IMR-90 (cell line): ENCODE measurements around the gene UGT1A1. TPM values are rescaled to one million over a fixed set of nuclear protein-coding genes. Genes with fewer than 3 reads are reported as not detected.

Experiments
- ATAC-seq: fragments of 200-7000 bp; cut with Tn5 transposase; 2 replicates; pipeline ENCODE4 v1.9.1; 2020; ENCODE audit warnings: low read depth, mild to moderate bottlenecking, moderate library complexity
- BruUV-seq: library from RNA; stranded (reverse); fragments of 400-500 nt; replicated peaks from 2 replicates; lab custom pipeline; 2021; lab: Mats Ljungman, UMichigan
- CTCF ChIA-PET: fragments of 300-600 bp; formaldehyde crosslinking; extraction: SDS; loops from one replicate; lab custom pipeline; 2021; ENCODE audit warnings: antibody characterized with exemption; lab: Yijun Ruan, JAX
- POLR2A ChIA-PET: fragments of 300-600 bp; sonication (Branson Sonifier 250); formaldehyde crosslinking; loops from one replicate; lab custom pipeline; 2022; ENCODE audit warnings: antibody characterized with exemption; ENCODE audit not compliant: unreplicated experiment; lab: Charles Lee
- DNase-seq: peaks from one replicate; pipeline ENCODE4 v3.0.0; 2013
- H2AFZ ChIP-seq: replicated peaks from 2 replicates; pipeline ENCODE3; 2013; ENCODE audit warnings: low read length, mild to moderate bottlenecking; ENCODE audit not compliant: poor library complexity
- H2AK5ac ChIP-seq: 2 replicates; pipeline ENCODE4 v1.6.1; 2013; ENCODE audit warnings: low read depth, low read length, inconsistent platforms
- H2AK9ac ChIP-seq: replicated peaks from 2 replicates; pipeline ENCODE3; 2013; ENCODE audit warnings: mild to moderate bottlenecking, low read depth, low read length, moderate library complexity; ENCODE audit not compliant: poor library complexity
- H2BK120ac ChIP-seq: 2 replicates; pipeline ENCODE4 v1.6.1; 2013; ENCODE audit warnings: low read depth, low read length, inconsistent platforms
- H2BK15ac ChIP-seq: 3 replicates; pipeline ENCODE4 v1.6.1; 2013; ENCODE audit warnings: low read depth, low read length, inconsistent platforms
- H2BK20ac ChIP-seq: 2 replicates; pipeline ENCODE4 v1.6.1; 2013; ENCODE audit warnings: low read depth, mild to moderate bottlenecking, inconsistent platforms, low read length, moderate library complexity
- H2BK5ac ChIP-seq: 2 replicates; pipeline ENCODE4 v1.6.1; 2013; ENCODE audit warnings: mild to moderate bottlenecking, low read depth, low read length, inconsistent platforms; ENCODE audit not compliant: poor library complexity, severe bottlenecking
- H3K14ac ChIP-seq: replicated peaks from 2 replicates; pipeline ENCODE4 v1.6.1; 2013; ENCODE audit warnings: low read depth, low read length, inconsistent platforms
- H3K18ac ChIP-seq: 2 replicates; pipeline ENCODE4 v1.6.1; 2013; ENCODE audit warnings: low read depth, low read length, control low read depth
- H3K23ac ChIP-seq: 2 replicates; pipeline ENCODE4 v1.6.1; 2013; ENCODE audit warnings: low read depth, low read length, inconsistent platforms
- H3K27ac ChIP-seq: 2 replicates; pipeline ENCODE4 v1.5.1; 2013; ENCODE audit warnings: mild to moderate bottlenecking, control low read depth, low read length; ENCODE audit not compliant: insufficient read depth
- H3K27me3 ChIP-seq: 2 replicates; pipeline ENCODE4 v1.6.1; 2013; ENCODE audit warnings: low read length; ENCODE audit not compliant: control insufficient read depth, insufficient read depth
- H3K36me3 ChIP-seq: 2 replicates; pipeline ENCODE4 v1.6.1; 2013; ENCODE audit warnings: low read length, mixed read lengths; ENCODE audit not compliant: control insufficient read depth, insufficient read depth
- H3K4ac ChIP-seq: 2 replicates; pipeline ENCODE4 v1.6.1; 2013; ENCODE audit warnings: low read depth, low read length, inconsistent platforms
- H3K4me1 ChIP-seq: 2 replicates; pipeline ENCODE4 v1.6.1; 2013; ENCODE audit warnings: low read length, mixed read lengths; ENCODE audit not compliant: control insufficient read depth, insufficient read depth
- H3K4me2 ChIP-seq: 2 replicates; pipeline ENCODE4 v1.6.1; 2013; ENCODE audit warnings: low read depth, mild to moderate bottlenecking, control low read depth, low read length, moderate library complexity
- H3K4me3 ChIP-seq: 2 replicates; pipeline ENCODE4 v1.5.1; 2013; ENCODE audit warnings: low read depth, mild to moderate bottlenecking, control low read depth, low read length, moderate library complexity; ENCODE audit not compliant: insufficient read depth
- H3K56ac ChIP-seq: 2 replicates; pipeline ENCODE4 v1.6.1; 2013; ENCODE audit warnings: low read length, inconsistent platforms; ENCODE audit not compliant: insufficient read depth; ENCODE audit errors: extremely low read depth
- H3K79me1 ChIP-seq, 2 experiments: 2 replicates each; pipeline ENCODE4 v1.6.1; 2013; ENCODE audit warnings: low read length in 2 of 2, inconsistent platforms in 1 of 2, low read depth in 1 of 2
- H3K9ac ChIP-seq: 2 replicates; pipeline ENCODE4 v1.6.1; 2013; ENCODE audit warnings: low read depth, low read length, control low read depth
- H3K9me1 ChIP-seq: 2 replicates; pipeline ENCODE4 v1.6.1; 2013; ENCODE audit warnings: low read length, inconsistent platforms; ENCODE audit not compliant: insufficient read depth
- H3K9me3 ChIP-seq: 2 replicates; pipeline ENCODE4 v1.6.1; 2013; ENCODE audit warnings: low read length; ENCODE audit not compliant: control insufficient read depth, insufficient read depth
- H4K20me1 ChIP-seq: 2 replicates; pipeline ENCODE4 v1.6.1; 2013; ENCODE audit warnings: low read length, inconsistent platforms; ENCODE audit not compliant: insufficient read depth
- H4K5ac ChIP-seq: 2 replicates; pipeline ENCODE4 v1.6.1; 2013; ENCODE audit warnings: mild to moderate bottlenecking, low read depth, low read length, control low read depth
- H4K8ac ChIP-seq, 2 experiments: 2 replicates each; pipeline ENCODE4 v1.6.1; 2013; ENCODE audit warnings: low read depth in 2 of 2, low read length in 2 of 2, control low read depth in 1 of 2, inconsistent platforms in 1 of 2
- H4K91ac ChIP-seq: 2 replicates; pipeline ENCODE4 v1.6.1; 2013; ENCODE audit warnings: low read depth, low read length, inconsistent platforms; ENCODE audit not compliant: insufficient read depth
- BHLHE40 ChIP-seq: fragments of 150-350 bp; IDR thresholded peaks from 2 replicates; pipeline ENCODE4 v1.6.1; 2016; ENCODE audit warnings: mild to moderate bottlenecking, low read depth, low read length
- CEBPB ChIP-seq: IDR thresholded peaks from 2 replicates; pipeline ENCODE4 v1.6.1; 2012; ENCODE audit warnings: low read depth, low read length, improper control_type of control experiment
- CHD1 ChIP-seq: IDR thresholded peaks from 2 replicates; pipeline ENCODE4 v1.6.1; 2012; ENCODE audit warnings: low read depth, low read length, improper control_type of control experiment
- CTCF ChIP-seq: conservative IDR thresholded peaks from 2 replicates; pipeline ENCODE4 v1.5.1; 2012; ENCODE audit warnings: mild to moderate bottlenecking, low read depth, low read length, improper control_type of control experiment
- ELK1 ChIP-seq: fragments of 150-350 bp; IDR thresholded peaks from 2 replicates; pipeline ENCODE4 v1.6.1; 2016; ENCODE audit warnings: low read depth, mild to moderate bottlenecking, low read length, moderate library complexity, borderline replicate concordance
- FOS ChIP-seq: fragments of 150-350 bp; IDR thresholded peaks from 2 replicates; pipeline ENCODE4 v1.6.1; 2016; ENCODE audit warnings: low read depth, low read length
- MAFK ChIP-seq: IDR thresholded peaks from 2 replicates; pipeline ENCODE4 v1.6.1; 2012; ENCODE audit warnings: low read depth, low read length, improper control_type of control experiment
- MAZ ChIP-seq: IDR thresholded peaks from 2 replicates; pipeline ENCODE4 v1.6.1; 2012; ENCODE audit warnings: low read depth, mild to moderate bottlenecking, low read length, improper control_type of control experiment, moderate library complexity, borderline replicate concordance
- MXI1 ChIP-seq: IDR thresholded peaks from 2 replicates; pipeline ENCODE4 v1.6.1; 2012; ENCODE audit warnings: low read depth, mild to moderate bottlenecking, low read length, moderate library complexity, borderline replicate concordance
- NFE2L2 ChIP-seq: fragments of 150-350 bp; IDR thresholded peaks from 2 replicates; pipeline ENCODE4 v1.6.1; 2016; ENCODE audit warnings: low read depth, mild to moderate bottlenecking, low read length
- POLR2A ChIP-seq: IDR thresholded peaks from 2 replicates; pipeline ENCODE4 v1.6.1; 2012; ENCODE audit warnings: mild to moderate bottlenecking, low read depth, low read length
- RAD21 ChIP-seq: IDR thresholded peaks from 2 replicates; pipeline ENCODE4 v1.6.1; 2012; ENCODE audit warnings: low read length, improper control_type of control experiment
- RCOR1 ChIP-seq: IDR thresholded peaks from 2 replicates; pipeline ENCODE4 v1.6.1; 2012; ENCODE audit warnings: mild to moderate bottlenecking, low read length, improper control_type of control experiment; ENCODE audit not compliant: insufficient replicate concordance
- RFX5 ChIP-seq: IDR thresholded peaks from 2 replicates; pipeline ENCODE4 v1.8.0; 2012; ENCODE audit warnings: low read depth, mild to moderate bottlenecking, low read length, moderate library complexity
- SMC3 ChIP-seq: fragments of 150-350 bp; IDR thresholded peaks from 2 replicates; pipeline ENCODE4 v1.6.1; 2016; ENCODE audit warnings: low read depth, mild to moderate bottlenecking, antibody characterized with exemption, low read length, moderate library complexity
- USF2 ChIP-seq: fragments of 150-350 bp; IDR thresholded peaks from 2 replicates; pipeline ENCODE4 v1.6.1; 2017; ENCODE audit warnings: mild to moderate bottlenecking, antibody characterized with exemption, low read length, low read depth
- WGBS, 2 experiments: methylation state at CpG; one replicate each; pipeline versions ENCODE4 v1.1.5 to v1.1.7; 2013; ENCODE audit warnings: missing lambda C conversion rate in 2 of 2; ENCODE audit not compliant: insufficient read length in 1 of 2; ENCODE audit errors: extremely low coverage in 2 of 2; 5-methylcytosine and 5-hydroxymethylcytosine counted together
- dilution Hi-C: fragments of 300-500 bp; cut with HindIII; formaldehyde crosslinking; loops from one replicate; pipeline ENCODE4 v1.14.3; 2018; ENCODE audit warnings: low sequenced_read_pairs; ENCODE audit not compliant: unreplicated experiment
- in situ Hi-C: fragments of 300-500 bp; cut with MboI; formaldehyde crosslinking; loops from 3 replicates; pipeline ENCODE4 v1.14.3; 2019; ENCODE audit warnings: low sequenced_read_pairs, inconsistent platforms, mixed read lengths
- intact Hi-C: fragments of 100-400 bp; cut with micrococcal nuclease; formaldehyde crosslinking; loops from 2 replicates; pipeline ENCODE4 v1.10.0; 2022
- polyA plus RNA-seq, 3 experiments: library from polyadenylated mRNA; depleted of rRNA; stranded (reverse); fragments of >200 nt; gene quantifications; 2 replicates each; pipeline ENCODE4 v1.2.3, GENCODE V29; 2012; ENCODE audit warnings: low replicate concordance in 1 of 3
- total RNA-seq: library from RNA; depleted of rRNA; stranded (reverse); fragments of >200 nt; gene quantifications from 2 replicates; pipeline ENCODE4 v1.2.3, GENCODE V29; 2012

UGT1A1 gene
- total and polyA plus RNA-seq, 2 of the 4 experiments (the other 2 are of a cell fraction), result not detected

GRCh38 chr2:233820774-233821105 lies 60.7 kb downstream of the UGT1A1 start:
- no peak overlapping the region for H3K4ac ChIP-seq
- 83% methylated on average over 2 of the region's 6 CpGs; no CpG with 5 or more reads in 1 of the 2 experiments for WGBS, 2 experiments
- intact Hi-C loops (no loop called here), dilution Hi-C loops (no loop called here), in situ Hi-C loops (no loop called here)
- TF ChIP-seq RFX5 (no peak), MXI1 (no peak), MAFK (no peak), FOS (no peak), SMC3 (no peak), POLR2A (no peak), RAD21 (no peak), RCOR1 (no peak), CEBPB (no peak), CTCF (no peak), USF2 (no peak), ELK1 (no peak), CHD1 (no peak), BHLHE40 (no peak), NFE2L2 (no peak), MAZ (no peak)
- H3K27me3 ChIP-seq, result peaks cover 10% of the 10 kb centered on the region
- H3K9me3 ChIP-seq, result no peaks in the 10 kb centered on the region
- H4K20me1 ChIP-seq, result no peaks in the 10 kb centered on the region
- no peak overlapping the region for H3K56ac ChIP-seq
- no peak overlapping the region for H2AK9ac ChIP-seq
- no peak overlapping the region for H2AK5ac ChIP-seq
- H2BK120ac ChIP-seq, result no peak overlapping the region
- H3K9ac ChIP-seq, result no peak overlapping the region
- no peak overlapping the region for H2BK5ac ChIP-seq
- DNase-seq (no peak), ATAC-seq (no peak)
- H4K5ac ChIP-seq, result no peak overlapping the region
- H3K4me3 ChIP-seq, result no peak overlapping the region
- H3K36me3 ChIP-seq, result no peaks in the 10 kb centered on the region
- no peak overlapping the region for H3K23ac ChIP-seq
- H3K4me1 ChIP-seq, result no peaks in the 10 kb centered on the region
- H4K91ac ChIP-seq, result no peak overlapping the region
- H2BK15ac ChIP-seq, result no peak overlapping the region
- no peak overlapping the region for H4K8ac ChIP-seq
- BruUV-seq, result no TSS peak
- H3K79me1 ChIP-seq, result no peaks in the 10 kb centered on the region
- no peak overlapping the region for H3K4me2 ChIP-seq
- no peak overlapping the region for H2AFZ ChIP-seq
- H2BK20ac ChIP-seq, result no peak overlapping the region
- H3K9me1 ChIP-seq, result no peaks in the 10 kb centered on the region
- no peak overlapping the region for H3K14ac ChIP-seq
- POLR2A ChIA-PET, result no interaction called here
- no peak overlapping the region for H3K27ac ChIP-seq
- no peak overlapping the region for H3K18ac ChIP-seq
- CTCF ChIA-PET, result no interaction called here
